Regular cardiac myocyte (primary cell): ENCODE data around the gene SMARCD2. TPM values are rescaled to one million over a fixed set of nuclear protein-coding genes. Genes with fewer than 3 reads are reported as not detected.

Experiments used
- total RNA-seq: library from RNA; depleted of rRNA; stranded (reverse); fragments of >200 nt; gene quantifications from 2 replicates; pipeline ENCODE4 v1.2.3, GENCODE V29; 2014

SMARCD2 gene
- 58.3 and 83.8 TPM in 2 replicates for total RNA-seq

GRCh38 chr17:63842540-63843386, at the start of gene SMARCD2:
Gene SMARCD2 (minus strand): TSS chr17:63842685. CDS start chr17:63842674, 11 bp downstream.

GRCh38 chr17:63881935-63882601, 39.6 kb upstream of the SMARCD2 start, which contains the start of gene GH2:
Gene GH2 (minus strand): TSS chr17:63881944. CDS start chr17:63881801, 143 bp downstream.

GRCh38 chr17:63873577-63873976, 31.1 kb upstream of the SMARCD2 start, which contains the start of gene CSH2:
Gene CSH2 (minus strand): TSS chr17:63873677. CDS start chr17:63873614, 63 bp downstream.

GRCh38 chr17:63827002-63827800, 15.3 kb downstream of the SMARCD2 start, which contains the start of the genes FTSJ3 and PSMC5:
Gene FTSJ3 (minus strand): TSS chr17:63827663. CDS start chr17:63826902, 761 bp downstream.
Gene PSMC5 (plus strand): TSS chr17:63827431. CDS start chr17:63827491, 60 bp downstream.

Other genes with a start within 250 kb of the SMARCD2 start
- gene TACO1, start 241.8 kb downstream of the SMARCD2 start, total RNA-seq: 13.0 and 31.1 TPM in 2 replicates
- gene MAP3K3, start 220.3 kb downstream of the SMARCD2 start, total RNA-seq: 23.4 and 33.7 TPM in 2 replicates
- gene LIMD2, start 142.6 kb downstream of the SMARCD2 start, total RNA-seq: 6.1 and 6.2 TPM in 2 replicates
- 14.4 and 15.1 TPM in 2 replicates for gene STRADA, start 100.9 kb downstream of the SMARCD2 start, total RNA-seq
- gene CCDC47, start 69.1 kb downstream of the SMARCD2 start, total RNA-seq: 87.7 and 112 TPM in 2 replicates
- gene DDX42, start 68.5 kb downstream of the SMARCD2 start, total RNA-seq: 56.9 and 70.9 TPM in 2 replicates
- gene PSMC5, start 15.3 kb downstream of the SMARCD2 start, total RNA-seq: 50.5 and 127 TPM in 2 replicates
- gene FTSJ3, start 15.0 kb downstream of the SMARCD2 start, total RNA-seq: 116 and 168 TPM in 2 replicates
- gene CSH2, start 31.0 kb upstream of the SMARCD2 start, total RNA-seq: not detected in 2 replicates
- not detected in 2 replicates for gene GH2, start 39.3 kb upstream of the SMARCD2 start, total RNA-seq
- not detected in 2 replicates for gene CSH1, start 53.9 kb upstream of the SMARCD2 start, total RNA-seq
- gene CSHL1, start 68.6 kb upstream of the SMARCD2 start, total RNA-seq: not detected in 2 replicates
- not detected in 2 replicates for gene GH1, start 76.2 kb upstream of the SMARCD2 start, total RNA-seq
- 1.1 and 5.4 TPM in 2 replicates for gene CD79B, start 89.6 kb upstream of the SMARCD2 start, total RNA-seq
- gene SCN4A, start 130.2 kb upstream of the SMARCD2 start, total RNA-seq: under 0.01 TPM in 1 of 2 replicates, not detected in the other
- gene PRR29, start 155.7 kb upstream of the SMARCD2 start, total RNA-seq: 0.38 and 0.85 TPM in 2 replicates
- gene ICAM2, start 177.9 kb upstream of the SMARCD2 start, total RNA-seq: 22.4 and 27.9 TPM in 2 replicates